Mammary epithelial cell (primary cell): Measurements from ENCODE around the gene TNFRSF13B.
"Not testable (repeated sequence)": the region's sequence is repeated elsewhere in the genome, so short reads cannot be mapped to it uniquely, and the experiment has no call there.

Experiments
- EZH2 ChIP-seq: IDR thresholded peaks from 2 replicates; pipeline ENCODE4 v1.6.1; 2012; ENCODE audit warnings: low read length, inconsistent platforms, borderline replicate concordance
- TF ChIP-seq, protein P1 (sequence below), 2 donors: IDR thresholded peaks in 1 of 2; conservative IDR thresholded peaks in 1 of 2; 2 replicates each; pipeline ENCODE4 v1.5.1; 2011 to 2012; ENCODE audit warnings: inconsistent platforms in 2 of 2, low read length in 2 of 2, mild to moderate bottlenecking in 2 of 2, control low read depth in 1 of 2, low read depth in 1 of 2; ENCODE audit not compliant: insufficient read depth in 1 of 2; ENCODE audit errors: extremely low read depth in 1 of 2

DNA sequence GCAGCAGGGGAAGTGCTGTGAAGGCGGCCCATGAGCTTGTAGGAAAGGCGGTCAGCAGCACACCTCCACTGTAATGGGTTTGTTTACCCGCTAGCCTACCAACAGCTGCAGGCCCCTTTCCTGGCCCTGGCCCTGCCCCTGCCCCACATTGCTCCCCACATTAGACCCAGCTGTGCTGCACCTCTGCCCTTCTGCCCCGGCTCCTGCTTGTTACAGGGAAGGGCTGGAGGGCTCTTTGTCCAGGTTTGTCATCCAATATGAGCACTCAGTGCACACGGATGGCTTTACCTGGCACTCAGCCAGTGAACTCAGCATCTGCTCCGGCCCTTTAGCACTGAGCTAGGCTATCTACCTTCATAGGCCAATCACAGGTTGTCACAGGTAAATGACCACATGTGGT is 36.0 kb upstream of the TNFRSF13B start:
- TF ChIP-seq, protein P1, sequence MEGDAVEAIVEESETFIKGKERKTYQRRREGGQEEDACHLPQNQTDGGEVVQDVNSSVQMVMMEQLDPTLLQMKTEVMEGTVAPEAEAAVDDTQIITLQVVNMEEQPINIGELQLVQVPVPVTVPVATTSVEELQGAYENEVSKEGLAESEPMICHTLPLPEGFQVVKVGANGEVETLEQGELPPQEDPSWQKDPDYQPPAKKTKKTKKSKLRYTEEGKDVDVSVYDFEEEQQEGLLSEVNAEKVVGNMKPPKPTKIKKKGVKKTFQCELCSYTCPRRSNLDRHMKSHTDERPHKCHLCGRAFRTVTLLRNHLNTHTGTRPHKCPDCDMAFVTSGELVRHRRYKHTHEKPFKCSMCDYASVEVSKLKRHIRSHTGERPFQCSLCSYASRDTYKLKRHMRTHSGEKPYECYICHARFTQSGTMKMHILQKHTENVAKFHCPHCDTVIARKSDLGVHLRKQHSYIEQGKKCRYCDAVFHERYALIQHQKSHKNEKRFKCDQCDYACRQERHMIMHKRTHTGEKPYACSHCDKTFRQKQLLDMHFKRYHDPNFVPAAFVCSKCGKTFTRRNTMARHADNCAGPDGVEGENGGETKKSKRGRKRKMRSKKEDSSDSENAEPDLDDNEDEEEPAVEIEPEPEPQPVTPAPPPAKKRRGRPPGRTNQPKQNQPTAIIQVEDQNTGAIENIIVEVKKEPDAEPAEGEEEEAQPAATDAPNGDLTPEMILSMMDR (conservative IDR thresholded peaks at IDR 0.05 in 1 of 2, IDR thresholded peaks at IDR 0.05 in 1 of 2; ENCODE audit: extremely low read depth in 1 of 2, insufficient read depth in 1 of 2, low read depth in 1 of 2, low read length in 2 of 2) = not testable (repeated sequence)
- not testable (repeated sequence) for TF ChIP-seq EZH2
